NB4 (cell line): Measurements from ENCODE around the gene IBTK.

ENCODE experiments used
- CTCF ChIP-seq: IDR thresholded peaks from one replicate; pipeline ENCODE4 v1.5.1; 2012; ENCODE audit warnings: low read depth, low read length
- MAX ChIP-seq: IDR thresholded peaks from 2 replicates; pipeline ENCODE4 v1.6.1; 2011; ENCODE audit warnings: low read depth, low read length
- POLR2A ChIP-seq: IDR thresholded peaks from 2 replicates; pipeline ENCODE4 v1.6.1; 2011; ENCODE audit warnings: mild to moderate bottlenecking; ENCODE audit not compliant: insufficient read length; ENCODE audit errors: extremely low read depth

GRCh38 chr6:82169138-82169876 is 78.2 kb downstream of the IBTK start:
- TF ChIP-seq POLR2A (no peak), CTCF (no peak), MAX (no peak)
